A673 (cell line): ENCODE results near the gene MGMT. TPM values are rescaled to one million over a fixed set of nuclear protein-coding genes. Genes with fewer than 3 reads are reported as not detected.

ENCODE experiments used
- BruUV-seq: library from RNA; stranded (reverse); fragments of 400-500 nt; replicated peaks from 2 replicates; lab custom pipeline; 2021; lab: Mats Ljungman, UMichigan
- CTCF ChIA-PET: fragments of 300-600 bp; sonication (Branson Sonifier 250); formaldehyde crosslinking; loops from one replicate; lab custom pipeline; 2022; ENCODE audit warnings: antibody characterized with exemption; lab: Charles Lee
- POLR2A ChIA-PET: fragments of 300-600 bp; sonication (Branson Sonifier 250); formaldehyde crosslinking; loops from one replicate; lab custom pipeline; 2022; ENCODE audit warnings: antibody characterized with exemption; ENCODE audit not compliant: low non-redundant PET; lab: Charles Lee
- DNase-seq: peaks from one replicate; pipeline ENCODE4 v3.0.0-alpha.2; 2015; ENCODE audit warnings: low spot score
- H3K27ac ChIP-seq: fragments of 200-600 bp; sonication (generic); 2 replicates; pipeline ENCODE4 v1.5.1; 2016; ENCODE audit warnings: mixed run types, low read depth, mild to moderate bottlenecking, mixed read lengths, antibody characterized with exemption, low read length; ENCODE audit not compliant: poor library complexity, severe bottlenecking
- H3K27me3 ChIP-seq: fragments of 200-600 bp; sonication (generic); replicated peaks from 2 replicates; pipeline ENCODE4 v1.6.1; 2017; ENCODE audit warnings: mixed run types, low read depth, mild to moderate bottlenecking, mixed read lengths, antibody characterized with exemption, low read length; ENCODE audit not compliant: insufficient read depth, poor library complexity
- H3K36me3 ChIP-seq: fragments of 200-600 bp; sonication (generic); 2 replicates; pipeline ENCODE4 v1.6.1; 2016; ENCODE audit warnings: mixed run types, mild to moderate bottlenecking, mixed read lengths, antibody characterized with exemption, low read length; ENCODE audit not compliant: insufficient read depth, poor library complexity, severe bottlenecking
- H3K4me1 ChIP-seq: fragments of 200-600 bp; sonication (generic); 2 replicates; pipeline ENCODE4 v1.6.1; 2017; ENCODE audit warnings: mixed run types, mild to moderate bottlenecking, mixed read lengths, antibody characterized with exemption, low read length; ENCODE audit not compliant: insufficient read depth, poor library complexity, severe bottlenecking
- H3K4me3 ChIP-seq: fragments of 200-600 bp; sonication (generic); 2 replicates; pipeline ENCODE4 v1.5.1; 2016; ENCODE audit warnings: low read depth, mixed run types, mild to moderate bottlenecking, mixed read lengths, low read length; ENCODE audit not compliant: poor library complexity, severe bottlenecking
- H3K9me3 ChIP-seq: fragments of 200-600 bp; sonication (generic); 2 replicates; pipeline ENCODE4 v1.6.1; 2016; ENCODE audit warnings: mixed run types, low read depth, mild to moderate bottlenecking, mixed read lengths, antibody characterized with exemption, low read length; ENCODE audit not compliant: poor library complexity, severe bottlenecking
- EZH2 ChIP-seq: fragments of 200-600 bp; sonication (generic); IDR thresholded peaks from 2 replicates; pipeline ENCODE4 v1.6.1; 2017; ENCODE audit warnings: borderline replicate concordance, low read depth, mild to moderate bottlenecking, mixed read lengths, antibody characterized with exemption, low read length; ENCODE audit not compliant: poor library complexity, severe bottlenecking
- intact Hi-C: fragments of 100-400 bp; cut with micrococcal nuclease; formaldehyde crosslinking; loops from one replicate; pipeline ENCODE4 v1.10.0; 2022; ENCODE audit not compliant: unreplicated experiment
- total RNA-seq: library from RNA; stranded (reverse); gene quantifications from 2 replicates; pipeline ENCODE4 v1.2.3, GENCODE V29; 2021
- TF ChIP-seq, protein P1 (sequence below): fragments of 300-800, 200-600 bp; sonication (generic); conservative IDR thresholded peaks from 2 replicates; pipeline ENCODE4 v1.5.1; 2017; ENCODE audit warnings: low read depth, mild to moderate bottlenecking, antibody characterized with exemption, low read length, moderate library complexity, mixed read lengths

The MGMT gene
- total RNA-seq, 1 experiment from 2014 or later: 19.5 TPM

DNA sequence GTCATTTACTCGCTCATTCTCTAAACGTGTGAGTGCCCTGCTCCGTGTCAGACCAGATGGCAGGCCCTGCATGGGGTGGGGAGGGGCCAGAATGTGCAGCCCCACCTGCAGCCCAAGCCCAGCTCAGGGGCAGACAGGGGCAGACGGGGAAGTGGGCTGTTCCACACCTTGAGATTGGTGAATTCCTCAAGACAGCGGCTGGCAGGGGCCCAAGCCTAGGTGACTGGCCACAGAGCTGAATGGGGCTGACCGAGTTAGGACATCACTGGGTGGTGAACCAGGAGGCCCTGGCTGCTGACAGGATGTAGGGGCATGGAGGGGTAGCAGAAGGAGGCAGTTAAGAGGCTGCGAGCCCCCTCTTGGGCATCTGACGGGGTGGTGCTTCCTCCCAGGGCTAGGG lies 79.1 kb downstream of the MGMT start:
- no peak overlapping the region for H3K27ac ChIP-seq
- no TSS peak for BruUV-seq
- intact Hi-C loops: no loop called here
- H3K27me3 ChIP-seq: no peaks in the 10 kb centered on the region
- TF ChIP-seq, protein P1, sequence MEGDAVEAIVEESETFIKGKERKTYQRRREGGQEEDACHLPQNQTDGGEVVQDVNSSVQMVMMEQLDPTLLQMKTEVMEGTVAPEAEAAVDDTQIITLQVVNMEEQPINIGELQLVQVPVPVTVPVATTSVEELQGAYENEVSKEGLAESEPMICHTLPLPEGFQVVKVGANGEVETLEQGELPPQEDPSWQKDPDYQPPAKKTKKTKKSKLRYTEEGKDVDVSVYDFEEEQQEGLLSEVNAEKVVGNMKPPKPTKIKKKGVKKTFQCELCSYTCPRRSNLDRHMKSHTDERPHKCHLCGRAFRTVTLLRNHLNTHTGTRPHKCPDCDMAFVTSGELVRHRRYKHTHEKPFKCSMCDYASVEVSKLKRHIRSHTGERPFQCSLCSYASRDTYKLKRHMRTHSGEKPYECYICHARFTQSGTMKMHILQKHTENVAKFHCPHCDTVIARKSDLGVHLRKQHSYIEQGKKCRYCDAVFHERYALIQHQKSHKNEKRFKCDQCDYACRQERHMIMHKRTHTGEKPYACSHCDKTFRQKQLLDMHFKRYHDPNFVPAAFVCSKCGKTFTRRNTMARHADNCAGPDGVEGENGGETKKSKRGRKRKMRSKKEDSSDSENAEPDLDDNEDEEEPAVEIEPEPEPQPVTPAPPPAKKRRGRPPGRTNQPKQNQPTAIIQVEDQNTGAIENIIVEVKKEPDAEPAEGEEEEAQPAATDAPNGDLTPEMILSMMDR: no peak
- no peak for TF ChIP-seq EZH2
- H3K36me3 ChIP-seq: no peaks in the 10 kb centered on the region
- POLR2A ChIA-PET: interaction anchor here (0.6 kb wide), 1 partner anchor 1602 kb away, joined by 4 read pairs; no protein-coding TSS in a partner anchor
- no peaks in the 10 kb centered on the region for H3K4me1 ChIP-seq
- H3K4me3 ChIP-seq: no peak overlapping the region
- H3K9me3 ChIP-seq: no peaks in the 10 kb centered on the region
- CTCF ChIA-PET: no interaction called here
- DNase-seq: no peak

DNA sequence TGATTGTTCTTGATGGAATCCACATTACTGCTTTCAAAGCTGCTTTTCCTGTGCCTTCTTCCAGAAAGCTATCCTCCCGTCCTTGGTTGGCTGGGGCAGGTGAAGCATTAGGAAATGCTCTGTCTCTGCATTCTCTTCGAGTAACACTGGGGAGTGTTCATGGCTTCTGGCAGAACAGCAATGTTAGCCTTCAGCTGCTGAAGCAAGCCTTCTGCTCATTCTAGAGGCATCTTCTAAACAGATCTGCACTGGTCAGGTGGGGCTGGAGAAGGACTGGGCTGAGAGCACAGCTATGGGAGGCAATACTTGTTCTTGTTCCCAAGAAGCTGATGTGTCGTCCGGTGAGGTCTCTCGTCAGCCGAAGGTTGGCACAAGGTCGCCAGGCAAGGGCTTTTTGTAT lies 80.6 kb downstream of the MGMT start:
- no peaks in the 10 kb centered on the region for H3K27me3 ChIP-seq
- CTCF ChIA-PET: no interaction called here
- no peak overlapping the region for H3K4me3 ChIP-seq
- no peaks in the 10 kb centered on the region for H3K9me3 ChIP-seq
- intact Hi-C loops: no loop called here
- H3K27ac ChIP-seq: no peak overlapping the region
- no peak for DNase-seq
- BruUV-seq: no TSS peak
- no peaks in the 10 kb centered on the region for H3K4me1 ChIP-seq
- no peak for TF ChIP-seq EZH2
- TF ChIP-seq, protein P1: no peak
- POLR2A ChIA-PET: no interaction called here
- H3K36me3 ChIP-seq: no peaks in the 10 kb centered on the region

DNA sequence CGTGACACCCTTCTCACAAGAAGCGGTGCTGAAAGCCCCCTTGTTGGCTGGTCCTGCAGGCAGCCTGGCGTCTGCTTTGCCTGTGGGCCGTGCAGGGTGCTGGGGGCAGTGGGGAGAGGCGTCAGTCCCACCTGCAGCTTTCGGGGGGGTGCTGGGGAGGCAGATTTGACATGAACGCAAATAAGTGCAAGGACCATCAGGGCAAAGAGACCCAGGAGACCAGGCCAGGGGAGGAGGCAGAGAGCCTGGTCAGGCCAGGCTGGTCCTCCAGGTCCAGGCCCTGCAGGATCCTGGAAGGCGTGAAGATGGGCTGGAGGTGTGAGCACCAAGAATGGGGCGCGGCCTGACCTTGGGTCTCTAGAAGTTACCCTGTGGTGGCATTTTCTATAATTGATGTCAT lies 81.6 kb downstream of the MGMT start:
- no TSS peak for BruUV-seq
- POLR2A ChIA-PET: no interaction called here
- Histone ChIP-seq H3K4me1 (no peaks in the 10 kb centered on the region), H3K4me3 (no peak overlapping the region), H3K36me3 (no peaks in the 10 kb centered on the region), H3K27ac (no peak overlapping the region), H3K9me3 (no peaks in the 10 kb centered on the region), H3K27me3 (no peaks in the 10 kb centered on the region)
- no peak for TF ChIP-seq EZH2
- TF ChIP-seq, protein P1: no peak
- intact Hi-C loops: no loop called here
- CTCF ChIA-PET: no interaction called here
- no peak for DNase-seq
